Gastroesophageal sphincter (tissue), 4 donors: ENCODE measurements around the gene SLC25A45. TPM values are rescaled to one million over a fixed set of nuclear protein-coding genes. Genes with fewer than 3 reads are reported as not detected.

Experiments used
- ATAC-seq: fragments of 150-250 bp; one replicate; pipeline ENCODE4 v1.9.1; 2016; ENCODE audit warnings: mild to moderate bottlenecking, moderate library complexity
- H3K27ac ChIP-seq, 4 donors: fragments of 200-600 bp; sonication (generic) in 3 of 4; 1 replicate in 3 of 4; 2 replicates in 1 of 4; pipeline ENCODE4 v1.5.1; 2016 to 2019
- H3K27me3 ChIP-seq: fragments of 200-600 bp; sonication (generic); one replicate; pipeline ENCODE4 v1.5.1; 2019
- H3K36me3 ChIP-seq, 2 donors: fragments of 200-600 bp; sonication (generic); one replicate each; pipeline ENCODE4 v1.5.1; 2019; ENCODE audit warnings: control low read depth in 1 of 2
- H3K4me1 ChIP-seq, 3 donors: fragments of 200-600 bp; sonication (generic); 1 replicate in 2 of 3; 2 replicates in 1 of 3; pipeline ENCODE4 v1.5.1; 2016 to 2019; ENCODE audit warnings: control low read depth in 2 of 3
- H3K4me3 ChIP-seq, 2 donors: fragments of 200-600 bp; sonication (generic); one replicate each; pipeline ENCODE4 v1.5.1; 2019; ENCODE audit warnings: mild to moderate bottlenecking in 1 of 2, moderate library complexity in 1 of 2
- H3K9me3 ChIP-seq, 3 donors: fragments of 200-600 bp; sonication (generic); one replicate each; pipeline ENCODE4 v1.5.1; 2017 to 2019; ENCODE audit warnings: control low read depth in 2 of 3
- EP300 ChIP-seq: sonication (generic); formaldehyde crosslinking; IDR thresholded peaks from one replicate; pipeline ENCODE4 v1.6.1; 2017; ENCODE audit warnings: antibody characterized with exemption, mild to moderate bottlenecking
- POLR2A ChIP-seq, 2 donors: fragments of 450-650 bp; IDR thresholded peaks; one replicate each; pipeline ENCODE4 v1.6.1; 2017; ENCODE audit warnings: antibody characterized with exemption in 2 of 2, mild to moderate bottlenecking in 2 of 2, moderate library complexity in 1 of 2
- POLR2AphosphoS5 ChIP-seq: sonication (generic); formaldehyde crosslinking; IDR thresholded peaks from one replicate; pipeline ENCODE4 v1.6.1; 2017; ENCODE audit warnings: antibody characterized with exemption
- WGBS, 2 donors: methylation state at CpG; one replicate each; pipeline ENCODE4 v1.1.5; 2018; ENCODE audit warnings: low coverage in 1 of 2; 5-methylcytosine and 5-hydroxymethylcytosine counted together
- total RNA-seq, 4 donors: library from RNA; depleted of rRNA; stranded (reverse); fragments of >200 nt; gene quantifications; one replicate each; pipeline ENCODE4 v1.1.0, GENCODE V29; 2016
- TF ChIP-seq, protein P1 (sequence below), 4 experiments: fragments of 200-600 bp in 2 of 4; fragments of 450-650 bp in 2 of 4; sonication (generic) in 1 of 4; IDR thresholded peaks; one replicate each; pipeline ENCODE4 v1.5.1; 2017 to 2019; ENCODE audit warnings: antibody characterized with exemption in 4 of 4, mild to moderate bottlenecking in 2 of 4, moderate library complexity in 2 of 4

Gene SLC25A45
- total RNA-seq, 4 donors from 2014 or later, result 3.7 to 11.5 (median 7.5) TPM

DNA sequence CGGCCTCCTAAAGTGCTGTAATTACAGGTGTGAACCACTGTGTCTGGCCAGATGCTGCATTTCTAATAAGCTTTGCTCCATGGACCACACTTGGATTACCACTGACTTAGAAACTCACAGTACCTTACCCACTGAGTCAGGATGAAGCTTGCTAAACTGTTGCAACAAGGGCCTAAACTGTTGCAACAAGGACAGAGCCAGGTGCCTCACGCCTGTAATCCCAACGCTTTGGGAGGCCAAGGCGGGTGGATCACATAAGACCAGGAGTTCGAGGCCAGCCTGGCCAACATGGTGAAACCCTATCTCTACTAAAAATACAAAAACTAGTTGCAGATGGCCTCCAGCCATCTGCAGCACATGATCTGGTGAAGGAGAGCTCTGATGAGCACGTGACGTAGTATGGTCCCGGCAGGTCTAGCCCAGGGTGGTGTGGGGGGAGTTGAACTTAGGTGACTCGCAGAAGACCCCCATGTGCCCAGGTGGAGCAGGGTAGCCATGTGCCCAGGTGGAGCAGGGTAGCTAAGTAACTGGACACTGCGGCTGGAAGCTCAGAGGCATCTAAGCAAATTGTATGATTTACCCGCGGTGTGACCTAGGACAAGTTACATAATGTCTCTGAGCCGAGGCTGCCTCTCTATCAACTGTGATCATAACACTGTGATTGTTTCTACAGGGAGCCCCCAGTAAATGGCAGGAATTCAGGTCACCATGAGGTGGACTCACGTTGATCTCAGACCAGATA is 8.4 kb downstream of the SLC25A45 start:
- no peak for ATAC-seq

DNA sequence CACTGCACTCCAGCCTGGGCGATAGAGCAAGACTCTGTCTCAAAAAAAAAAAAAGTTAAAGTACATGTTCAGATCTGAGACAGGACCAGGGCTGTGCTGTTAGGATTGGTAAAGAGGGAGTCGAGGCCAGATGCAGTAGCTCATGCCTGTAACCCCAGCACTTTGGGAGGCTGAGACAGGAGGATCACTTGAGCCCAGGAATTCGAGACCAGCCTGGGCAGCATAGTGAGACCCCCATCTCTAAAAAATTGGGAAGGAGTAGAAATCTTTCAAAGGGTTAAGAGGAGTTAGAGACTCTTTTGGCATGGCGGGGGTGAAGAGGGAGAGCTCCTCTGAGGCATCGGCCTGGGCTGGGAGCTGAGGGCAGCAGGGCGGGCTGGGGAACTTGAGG is 11.8 kb downstream of the SLC25A45 start:
- ATAC-seq, result no peak

More for the DNA sequence above, 8.4 kb downstream of the SLC25A45 start:
- Histone ChIP-seq H3K4me1 (no peaks in the 10 kb centered on the region), H3K36me3 (peaks cover 0 to 4% of the 10 kb centered on the region in 2 donors), H3K27me3 (no peaks in the 10 kb centered on the region), H3K27ac (no peak overlapping the region), H3K4me3 (no peak overlapping the region), H3K9me3 (no peaks in the 10 kb centered on the region)
- no peak for TF ChIP-seq EP300
- TF ChIP-seq, protein P1, sequence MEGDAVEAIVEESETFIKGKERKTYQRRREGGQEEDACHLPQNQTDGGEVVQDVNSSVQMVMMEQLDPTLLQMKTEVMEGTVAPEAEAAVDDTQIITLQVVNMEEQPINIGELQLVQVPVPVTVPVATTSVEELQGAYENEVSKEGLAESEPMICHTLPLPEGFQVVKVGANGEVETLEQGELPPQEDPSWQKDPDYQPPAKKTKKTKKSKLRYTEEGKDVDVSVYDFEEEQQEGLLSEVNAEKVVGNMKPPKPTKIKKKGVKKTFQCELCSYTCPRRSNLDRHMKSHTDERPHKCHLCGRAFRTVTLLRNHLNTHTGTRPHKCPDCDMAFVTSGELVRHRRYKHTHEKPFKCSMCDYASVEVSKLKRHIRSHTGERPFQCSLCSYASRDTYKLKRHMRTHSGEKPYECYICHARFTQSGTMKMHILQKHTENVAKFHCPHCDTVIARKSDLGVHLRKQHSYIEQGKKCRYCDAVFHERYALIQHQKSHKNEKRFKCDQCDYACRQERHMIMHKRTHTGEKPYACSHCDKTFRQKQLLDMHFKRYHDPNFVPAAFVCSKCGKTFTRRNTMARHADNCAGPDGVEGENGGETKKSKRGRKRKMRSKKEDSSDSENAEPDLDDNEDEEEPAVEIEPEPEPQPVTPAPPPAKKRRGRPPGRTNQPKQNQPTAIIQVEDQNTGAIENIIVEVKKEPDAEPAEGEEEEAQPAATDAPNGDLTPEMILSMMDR (IDR thresholded peaks at IDR 0.05), result no peak
- no peak for TF ChIP-seq POLR2AphosphoS5
- TF ChIP-seq POLR2A (IDR thresholded peaks at IDR 0.05), result no peak
- WGBS, 2 donors, result 78 to 80% methylated on average over 4 to 14 of the region's 14 CpGs

GRCh38 chr11:65366340-65366773 is 16.1 kb downstream of the SLC25A45 start:
- Histone ChIP-seq H3K4me1 (peaks cover 0 to 9% (median 0%) of the 10 kb centered on the region in 3 donors), H3K36me3 (no peaks in the 10 kb centered on the region), H3K27ac (no peak overlapping the region), H3K4me3 (no peak overlapping the region), H3K9me3 (no peaks in the 10 kb centered on the region), H3K27me3 (no peaks in the 10 kb centered on the region)
- no peak for TF ChIP-seq POLR2AphosphoS5
- TF ChIP-seq EP300, result no peak
- TF ChIP-seq, protein P1 (IDR thresholded peaks at IDR 0.05), result peak in 3 of 4 experiments; percentile 82 to 87 (median 83)
- no peak for TF ChIP-seq POLR2A (IDR thresholded peaks at IDR 0.05)
- peak; percentile 79 for ATAC-seq
- 4 to 5% methylated on average over 3 to 4 of the region's 4 CpGs for WGBS, 2 donors

More for the DNA sequence above, 11.8 kb downstream of the SLC25A45 start:
- peaks cover 0 to 9% (median 0%) of the 10 kb centered on the region in 3 donors for H3K4me1 ChIP-seq
- TF ChIP-seq POLR2A (IDR thresholded peaks at IDR 0.05) (no peak), POLR2AphosphoS5 (no peak), EP300 (no peak)
- TF ChIP-seq, protein P1 (IDR thresholded peaks at IDR 0.05), result no peak
- H3K9me3 ChIP-seq, result no peaks in the 10 kb centered on the region
- H3K36me3 ChIP-seq, result no peaks in the 10 kb centered on the region
- H3K4me3 ChIP-seq, result no peak overlapping the region
- H3K27ac ChIP-seq, result peak overlapping the region in 1 of 4 donors; percentile 37
- no peaks in the 10 kb centered on the region for H3K27me3 ChIP-seq
- 57 to 83% methylated on average over 1 to 4 of the region's 6 CpGs for WGBS, 2 donors

- TF ChIP-seq EP300 (no peak), POLR2AphosphoS5 (no peak), POLR2A (IDR thresholded peaks at IDR 0.05) (no peak)
- TF ChIP-seq, protein P1 (IDR thresholded peaks at IDR 0.05), result no peak
- WGBS, 2 donors, result 53 to 71% methylated on average over 2 of the region's 3 CpGs
- no peaks in the 10 kb centered on the region for H3K9me3 ChIP-seq
These were observed 18.7 kb downstream of the SLC25A45 start for GRCh38 chr11:65363770-65364169.

GRCh38 chr11:65362966-65363365 is 19.5 kb downstream of the SLC25A45 start:
- Histone ChIP-seq H3K27ac (no peak overlapping the region), H3K4me1 (peaks cover 0 to 9% (median 0%) of the 10 kb centered on the region in 3 donors), H3K4me3 (no peak overlapping the region), H3K9me3 (no peaks in the 10 kb centered on the region), H3K36me3 (no peaks in the 10 kb centered on the region), H3K27me3 (no peaks in the 10 kb centered on the region)
- ATAC-seq, result no peak
- TF ChIP-seq, protein P1 (IDR thresholded peaks at IDR 0.05), result no peak
- TF ChIP-seq EP300 (no peak), POLR2AphosphoS5 (no peak), POLR2A (IDR thresholded peaks at IDR 0.05) (no peak)
- 75 to 88% methylated on average over 3 to 6 of the region's 6 CpGs for whole genome bisulfite sequencing, 2 donors

More at GRCh38 chr11:65363770-65364169, 18.7 kb downstream of the SLC25A45 start:
- Histone ChIP-seq H3K4me1 (peaks cover 0 to 9% (median 0%) of the 10 kb centered on the region in 3 donors), H3K4me3 (no peak overlapping the region), H3K36me3 (no peaks in the 10 kb centered on the region), H3K27ac (no peak overlapping the region), H3K27me3 (no peaks in the 10 kb centered on the region)
- no peak for ATAC-seq
